ENCODE measurements around the gene LGR4. TPM values are rescaled to one million over a fixed set of nuclear protein-coding genes. Genes with fewer than 3 reads are reported as not detected.

The LGR4 gene
- total and polyA plus RNA-seq, 2 of the 13 experiments (the other 11 are each of a cell fraction or from before 2014, with no cell fraction given) = 42.1 to 68.7 TPM

DNA sequence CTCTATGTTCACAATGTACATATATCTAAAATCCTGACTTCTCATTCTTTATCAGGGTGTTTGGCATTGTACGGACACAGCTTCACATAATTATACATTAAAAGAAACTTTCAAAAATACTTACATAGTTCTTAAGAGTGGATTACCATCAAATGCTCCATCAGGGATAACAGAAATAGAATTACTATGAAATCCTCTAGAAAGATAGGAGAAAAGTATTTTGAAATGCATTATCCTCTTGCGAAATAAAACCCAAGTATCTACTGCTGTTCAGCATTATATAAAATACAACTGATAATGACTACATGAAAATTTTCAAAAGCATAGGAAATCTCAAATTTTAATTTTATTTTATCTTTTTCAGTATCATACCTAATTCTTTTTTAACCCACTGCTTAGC, 91.8 kb downstream of the LGR4 start:
- in situ Hi-C loops (cut with HindIII; ENCODE audit: extremely low pct_ligation_motif_present, low pct_unique_long_range_greater_than_20kb) = no loop called here
- H3K9ac ChIP-seq (ENCODE audit: insufficient read depth, low read depth, low read length) = no peak overlapping the region
- CTCF ChIA-PET (ENCODE audit: low intra/inter-chr PET ratio, low total read pairs) = no interaction called here
- WGBS (ENCODE audit: low lambda C conversion rate) = 96% methylated on average over 2 of the region's 2 CpGs
- H3K4me2 ChIP-seq (ENCODE audit: low read depth, low read length) = no peak overlapping the region
- H3K27me3 ChIP-seq (ENCODE audit: control insufficient read depth in 1 of 2, insufficient read depth in 2 of 2, low read length in 2 of 2) = no peaks in the 10 kb centered on the region
- no peak overlapping the region for H3K4me3 ChIP-seq (replicated peaks in 1 of 3; ENCODE audit: insufficient read depth in 1 of 3, low read depth in 2 of 3, low read length in 3 of 3)
- DNase-seq (ENCODE audit: low spot score) (no peak), FAIRE-seq (no peak), ATAC-seq (no peak)
- no peaks in the 10 kb centered on the region for H4K20me1 ChIP-seq (ENCODE audit: insufficient read depth, low read length)
- peak; percentile 63 for TF ChIP-seq CEBPB (IDR thresholded peaks at IDR 0.05; ENCODE audit: borderline replicate concordance, low read depth, low read length)
- TF ChIP-seq ZNF207 (IDR thresholded peaks at IDR 0.05; ENCODE audit: borderline replicate concordance) = no peak
- no peaks in the 10 kb centered on the region for H3K79me2 ChIP-seq (ENCODE audit: insufficient read depth, low read length)
- no TSS peak for BruUV-seq (replicated peaks)
- POLR2A ChIA-PET = interaction anchor here (1.1 to 1.4 kb wide), 2 partner anchors 21 to 92 kb away, joined by 4 read pairs; partner anchors contain the start of gene LGR4
- intact Hi-C loops (cut with micrococcal nuclease; ENCODE audit: unreplicated experiment) = no loop called here
- no peak overlapping the region for H2AFZ ChIP-seq (ENCODE audit: low read length)
- peaks cover 22% of the 10 kb centered on the region for H3K4me1 ChIP-seq (ENCODE audit: insufficient read depth, low read length)
- no peaks in the 10 kb centered on the region for H3K9me3 ChIP-seq (ENCODE audit: low read length)
- peaks cover 18 to 69% of the 10 kb centered on the region in 2 experiments for H3K36me3 ChIP-seq (replicated peaks in 1 of 2; ENCODE audit: control insufficient read depth in 1 of 2, insufficient read depth in 2 of 2, low read length in 2 of 2)
- H3K27ac ChIP-seq (ENCODE audit: extremely low read length, insufficient read depth, low read length) = no peak overlapping the region

DNA sequence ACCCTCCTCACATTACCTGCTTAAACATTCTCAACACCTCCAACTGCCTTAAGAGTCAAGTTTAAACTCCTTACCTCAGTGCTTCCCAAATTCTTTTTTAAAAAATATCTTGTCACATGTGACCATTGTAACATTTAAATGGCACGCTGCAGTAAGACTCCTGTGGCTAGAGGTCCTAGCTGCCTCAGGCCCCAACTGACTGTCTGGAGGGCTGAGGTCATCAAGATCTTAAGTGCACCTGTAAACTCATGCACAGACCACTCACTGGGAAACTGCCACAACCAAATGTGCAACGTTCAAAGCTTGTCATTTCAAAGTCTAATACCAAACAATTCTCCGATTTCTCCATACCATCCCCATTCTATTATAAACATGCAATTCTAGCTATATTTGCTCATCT, 93.1 kb downstream of the LGR4 start:
- DNase-seq (ENCODE audit: low spot score) (no peak), FAIRE-seq (no peak), ATAC-seq (no peak)
- Histone ChIP-seq H3K9me3 (ENCODE audit: low read length) (no peaks in the 10 kb centered on the region), H3K36me3 (replicated peaks in 1 of 2; ENCODE audit: control insufficient read depth in 1 of 2, insufficient read depth in 2 of 2, low read length in 2 of 2) (peaks cover 12 to 60% of the 10 kb centered on the region in 2 experiments), H3K4me3 (replicated peaks in 1 of 3; ENCODE audit: insufficient read depth in 1 of 3, low read depth in 2 of 3, low read length in 3 of 3) (no peak overlapping the region), H3K27me3 (ENCODE audit: control insufficient read depth in 1 of 2, insufficient read depth in 2 of 2, low read length in 2 of 2) (no peaks in the 10 kb centered on the region), H4K20me1 (ENCODE audit: insufficient read depth, low read length) (no peaks in the 10 kb centered on the region), H3K4me1 (ENCODE audit: insufficient read depth, low read length) (peaks cover 35% of the 10 kb centered on the region), H3K79me2 (ENCODE audit: insufficient read depth, low read length) (no peaks in the 10 kb centered on the region), H3K4me2 (ENCODE audit: low read depth, low read length) (no peak overlapping the region), H3K9ac (ENCODE audit: insufficient read depth, low read depth, low read length) (no peak overlapping the region), H2AFZ (ENCODE audit: low read length) (no peak overlapping the region), H3K27ac (ENCODE audit: extremely low read length, insufficient read depth, low read length) (no peak overlapping the region)
- in situ Hi-C loops (cut with HindIII; ENCODE audit: extremely low pct_ligation_motif_present, low pct_unique_long_range_greater_than_20kb) = no loop called here
- ChIA-PET POLR2A (no interaction called here), CTCF (ENCODE audit: low intra/inter-chr PET ratio, low total read pairs) (no interaction called here)
- intact Hi-C loops (cut with micrococcal nuclease; ENCODE audit: unreplicated experiment) = loop anchor here (5.0 kb wide), 1 partner anchor 197 kb away; no protein-coding TSS in a partner anchor
- no peak for TF ChIP-seq MAFF (IDR thresholded peaks at IDR 0.05; ENCODE audit: low read depth, low read length)
- TF ChIP-seq MTA3 (CRISPR knock-in tag; IDR thresholded peaks at IDR 0.05) = no peak
- TF ChIP-seq ZNF746 (CRISPR knock-in tag; IDR thresholded peaks at IDR 0.05) = no peak
- TF ChIP-seq ZNF225 (CRISPR knock-in tag; IDR thresholded peaks at IDR 0.05) = no peak
- TF ChIP-seq ZFY (CRISPR knock-in tag; IDR thresholded peaks at IDR 0.05) = no peak
- TF ChIP-seq ZNF772 (CRISPR knock-in tag; IDR thresholded peaks at IDR 0.05) = no peak
- TF ChIP-seq MED13 (CRISPR knock-in tag; IDR thresholded peaks at IDR 0.05) = no peak
- TF ChIP-seq, protein P1, sequence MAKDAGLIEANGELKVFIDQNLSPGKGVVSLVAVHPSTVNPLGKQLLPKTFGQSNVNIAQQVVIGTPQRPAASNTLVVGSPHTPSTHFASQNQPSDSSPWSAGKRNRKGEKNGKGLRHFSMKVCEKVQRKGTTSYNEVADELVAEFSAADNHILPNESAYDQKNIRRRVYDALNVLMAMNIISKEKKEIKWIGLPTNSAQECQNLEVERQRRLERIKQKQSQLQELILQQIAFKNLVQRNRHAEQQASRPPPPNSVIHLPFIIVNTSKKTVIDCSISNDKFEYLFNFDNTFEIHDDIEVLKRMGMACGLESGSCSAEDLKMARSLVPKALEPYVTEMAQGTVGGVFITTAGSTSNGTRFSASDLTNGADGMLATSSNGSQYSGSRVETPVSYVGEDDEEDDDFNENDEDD (CRISPR knock-in tag; IDR thresholded peaks at IDR 0.05; ENCODE audit: borderline replicate concordance) = no peak
- TF ChIP-seq, protein P2, sequence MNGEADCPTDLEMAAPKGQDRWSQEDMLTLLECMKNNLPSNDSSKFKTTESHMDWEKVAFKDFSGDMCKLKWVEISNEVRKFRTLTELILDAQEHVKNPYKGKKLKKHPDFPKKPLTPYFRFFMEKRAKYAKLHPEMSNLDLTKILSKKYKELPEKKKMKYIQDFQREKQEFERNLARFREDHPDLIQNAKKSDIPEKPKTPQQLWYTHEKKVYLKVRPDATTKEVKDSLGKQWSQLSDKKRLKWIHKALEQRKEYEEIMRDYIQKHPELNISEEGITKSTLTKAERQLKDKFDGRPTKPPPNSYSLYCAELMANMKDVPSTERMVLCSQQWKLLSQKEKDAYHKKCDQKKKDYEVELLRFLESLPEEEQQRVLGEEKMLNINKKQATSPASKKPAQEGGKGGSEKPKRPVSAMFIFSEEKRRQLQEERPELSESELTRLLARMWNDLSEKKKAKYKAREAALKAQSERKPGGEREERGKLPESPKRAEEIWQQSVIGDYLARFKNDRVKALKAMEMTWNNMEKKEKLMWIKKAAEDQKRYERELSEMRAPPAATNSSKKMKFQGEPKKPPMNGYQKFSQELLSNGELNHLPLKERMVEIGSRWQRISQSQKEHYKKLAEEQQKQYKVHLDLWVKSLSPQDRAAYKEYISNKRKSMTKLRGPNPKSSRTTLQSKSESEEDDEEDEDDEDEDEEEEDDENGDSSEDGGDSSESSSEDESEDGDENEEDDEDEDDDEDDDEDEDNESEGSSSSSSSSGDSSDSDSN (CRISPR knock-in tag; IDR thresholded peaks at IDR 0.05) = no peak
- no peak for TF ChIP-seq KDM5B (CRISPR knock-in tag; IDR thresholded peaks at IDR 0.05; ENCODE audit: borderline replicate concordance)
- 89% methylated on average over 3 of the region's 3 CpGs for WGBS (ENCODE audit: low lambda C conversion rate)
- no TSS peak for BruUV-seq (replicated peaks)

All from HepG2 (cell line).